ENCODE measurements around the gene FLAD1.

The FLAD1 gene

DNA sequence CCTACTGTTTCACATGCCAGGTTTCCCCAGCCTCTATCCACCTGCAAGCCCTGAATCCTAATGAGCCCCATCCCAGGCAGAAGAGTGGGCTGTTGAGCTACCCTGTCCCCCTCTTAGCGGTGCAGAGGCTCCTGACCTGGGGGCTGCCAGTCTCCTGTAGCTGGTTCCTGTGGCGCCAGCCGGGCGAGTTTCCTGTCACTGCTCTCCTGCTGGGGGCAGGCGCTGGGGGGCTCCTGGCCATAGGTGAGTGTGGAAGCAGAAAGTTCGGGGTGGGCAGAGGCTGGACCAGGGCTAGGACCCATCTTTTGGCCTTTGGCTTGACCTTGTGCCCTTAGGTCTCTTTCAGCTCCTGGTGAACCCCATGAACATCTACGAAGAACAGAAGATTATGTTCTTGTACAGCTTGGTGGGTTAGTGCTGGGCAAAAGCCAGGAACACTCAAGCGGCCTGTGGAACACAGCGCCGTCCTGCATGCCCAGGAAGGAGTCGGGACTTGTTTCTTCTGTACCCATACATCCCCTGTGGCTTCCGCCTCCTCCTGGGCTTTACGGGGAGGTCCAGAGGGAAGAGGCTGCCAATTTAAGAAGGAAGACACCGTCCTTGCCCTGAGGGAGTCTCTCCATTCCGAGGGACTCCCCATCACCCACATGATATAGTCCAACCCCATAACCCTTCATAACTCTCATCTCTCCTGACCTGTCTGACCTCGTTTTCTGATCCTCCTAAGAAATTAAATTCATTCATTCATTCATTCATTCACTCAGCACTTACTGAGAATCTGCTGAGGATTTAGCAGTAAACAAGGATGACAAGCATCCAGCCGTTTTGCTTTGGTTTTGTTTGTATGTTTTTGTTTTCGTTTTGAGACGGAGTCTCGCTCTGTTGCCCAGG is 51.4 kb downstream of the FLAD1 start:
- DNase-seq: no peak

GRCh38 chr1:155035936-155036335 is 52.8 kb downstream of the FLAD1 start:
- no peak for DNase-seq

- no peak for DNase-seq
These were observed 53.9 kb downstream of the FLAD1 start for GRCh38 chr1:155037043-155037442.

GRCh38 chr1:155037851-155038441 is 54.8 kb downstream of the FLAD1 start:
- no peak for DNase-seq

DNA sequence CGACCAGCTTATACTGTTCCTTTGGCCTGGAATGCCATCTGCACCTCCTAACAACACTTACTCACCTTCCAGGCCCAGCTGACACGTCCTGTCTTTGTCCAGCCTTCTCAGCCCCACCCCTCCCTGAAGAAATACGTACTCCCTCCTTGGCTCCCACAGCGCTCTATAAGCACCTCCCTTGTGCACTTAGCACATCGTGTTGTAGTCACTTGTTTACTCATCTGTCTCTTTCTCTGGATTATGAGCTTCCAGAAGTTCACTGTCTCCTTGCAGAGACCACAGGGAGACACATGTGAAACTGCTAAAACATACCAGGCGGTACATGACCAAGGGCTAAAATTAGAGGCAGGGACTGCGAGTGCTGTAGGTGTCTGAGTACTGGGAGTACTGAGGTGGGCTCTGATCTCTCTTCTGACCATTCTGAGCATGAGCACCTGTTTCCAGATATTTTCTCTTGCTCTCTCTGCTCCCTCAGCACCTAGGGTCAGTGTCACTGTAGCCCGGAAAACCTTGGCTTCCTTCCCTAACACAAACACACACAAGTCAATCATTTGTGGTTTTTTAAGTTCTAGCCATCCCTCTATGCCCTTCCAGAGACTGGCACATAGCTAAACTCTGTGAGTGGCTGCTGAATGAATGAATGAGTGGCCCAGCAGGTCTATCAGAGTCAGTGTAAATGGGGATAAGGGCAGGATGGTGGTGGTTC is 55.6 kb downstream of the FLAD1 start:
- no peak for DNase-seq

DNA sequence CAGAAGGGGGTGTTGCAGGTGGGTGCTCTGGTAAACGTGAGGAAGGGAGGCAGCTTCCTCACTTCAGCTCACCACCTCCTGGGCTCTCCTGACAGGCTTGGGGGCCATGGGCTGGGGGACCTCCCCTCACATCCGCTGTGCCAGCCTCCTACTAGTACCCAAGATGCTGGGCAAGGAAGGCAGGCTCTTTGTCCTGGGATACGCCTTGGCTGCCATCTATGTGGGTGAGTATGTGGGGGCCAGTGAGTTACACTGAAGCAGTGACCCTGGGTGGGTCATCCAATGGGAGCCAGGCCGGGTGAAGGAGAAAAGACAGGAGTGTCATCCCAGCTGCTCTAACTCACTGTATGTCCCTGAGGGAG is 56.1 kb downstream of the FLAD1 start:
- no peak for DNase-seq

GRCh38 chr1:155040358-155041093 is 57.4 kb downstream of the FLAD1 start:
- DNase-seq: no peak
